Activated T-helper 9 cell treated with anti-CD3 and anti-CD28 coated beads, Interleukin-2, amount 50 U/mL, for 16 hours (primary cell): ENCODE measurements around the gene RESP18.
"Not testable (repeated sequence)": the region's sequence is repeated elsewhere in the genome, so short reads cannot be mapped to it uniquely, and the experiment has no call there.

Experiments
- DNase-seq: peaks from one replicate; pipeline ENCODE4 v3.0.0-alpha.2; 2020; ENCODE audit warnings: low read depth

The RESP18 gene

DNA sequence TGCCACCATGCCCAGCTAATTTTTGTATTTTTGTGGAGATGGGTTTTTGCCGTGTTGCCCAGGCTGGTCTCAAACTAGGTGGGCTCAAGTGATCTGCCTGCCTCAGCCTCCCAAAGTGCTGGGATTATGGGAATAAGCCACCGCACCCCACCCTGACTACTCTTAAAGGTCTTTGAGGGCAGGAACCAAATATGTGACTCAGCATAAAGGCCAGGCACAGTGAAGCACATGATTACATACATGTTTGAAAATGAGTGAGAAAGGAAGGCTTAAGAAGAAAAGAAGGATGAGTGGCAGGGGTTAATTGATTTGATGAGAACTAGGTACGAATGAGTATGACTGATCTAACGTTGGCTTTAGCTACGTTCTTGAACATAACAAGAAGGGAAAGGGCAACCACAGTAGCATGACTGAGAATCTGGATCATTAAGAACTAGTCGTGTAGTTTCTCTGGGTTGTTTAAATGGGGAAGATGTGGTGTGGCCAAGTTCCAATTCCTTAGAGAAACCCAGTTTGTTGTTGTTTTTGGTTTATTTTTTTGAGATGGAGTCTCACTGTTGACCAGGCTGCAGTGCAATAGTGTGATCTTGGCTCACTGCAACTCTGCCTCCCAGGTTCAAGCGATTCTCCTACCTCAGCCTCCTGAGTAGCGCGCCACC lies 6.8 kb downstream of the RESP18 start:
- DNase-seq = no peak

DNA sequence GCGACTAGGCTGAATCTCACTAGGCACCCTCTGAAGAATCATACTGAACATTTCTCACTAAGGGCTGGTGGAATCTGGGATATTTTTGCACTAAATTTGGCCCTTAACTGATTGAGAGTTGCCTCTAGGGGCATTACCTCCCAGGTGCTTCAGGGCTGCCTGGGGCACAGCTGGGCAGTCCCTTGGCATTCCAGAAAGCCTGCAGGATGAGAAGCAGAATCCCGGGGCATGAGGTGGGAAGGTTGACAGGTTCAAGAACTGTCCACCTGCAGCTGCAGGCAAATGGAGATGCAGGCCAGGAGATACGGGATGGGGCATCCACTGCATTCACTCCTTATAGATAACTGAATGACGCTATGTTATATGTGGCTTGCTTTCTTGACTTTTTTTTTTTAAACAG lies 7.4 kb downstream of the RESP18 start:
- no peak for DNase-seq

DNA sequence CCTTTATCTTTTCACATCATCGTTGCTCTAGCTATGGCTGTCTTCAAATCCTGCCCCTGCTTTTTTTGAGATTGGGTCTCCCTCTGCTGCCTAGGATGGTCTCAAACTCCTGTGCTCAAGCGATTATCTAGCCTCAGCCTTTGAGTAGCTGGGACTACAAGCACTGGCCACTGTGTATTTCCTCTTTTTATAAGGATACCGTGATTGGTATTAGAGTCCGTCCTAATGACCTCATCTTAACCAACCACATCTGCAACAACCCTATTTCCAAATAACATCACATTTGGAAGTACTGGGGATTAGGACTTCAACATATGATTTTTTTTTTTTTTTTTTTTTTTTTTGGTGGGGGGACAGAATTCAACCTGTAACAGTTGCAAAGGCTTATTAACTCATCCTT lies 9.1 kb downstream of the RESP18 start:
- no peak for DNase-seq

DNA sequence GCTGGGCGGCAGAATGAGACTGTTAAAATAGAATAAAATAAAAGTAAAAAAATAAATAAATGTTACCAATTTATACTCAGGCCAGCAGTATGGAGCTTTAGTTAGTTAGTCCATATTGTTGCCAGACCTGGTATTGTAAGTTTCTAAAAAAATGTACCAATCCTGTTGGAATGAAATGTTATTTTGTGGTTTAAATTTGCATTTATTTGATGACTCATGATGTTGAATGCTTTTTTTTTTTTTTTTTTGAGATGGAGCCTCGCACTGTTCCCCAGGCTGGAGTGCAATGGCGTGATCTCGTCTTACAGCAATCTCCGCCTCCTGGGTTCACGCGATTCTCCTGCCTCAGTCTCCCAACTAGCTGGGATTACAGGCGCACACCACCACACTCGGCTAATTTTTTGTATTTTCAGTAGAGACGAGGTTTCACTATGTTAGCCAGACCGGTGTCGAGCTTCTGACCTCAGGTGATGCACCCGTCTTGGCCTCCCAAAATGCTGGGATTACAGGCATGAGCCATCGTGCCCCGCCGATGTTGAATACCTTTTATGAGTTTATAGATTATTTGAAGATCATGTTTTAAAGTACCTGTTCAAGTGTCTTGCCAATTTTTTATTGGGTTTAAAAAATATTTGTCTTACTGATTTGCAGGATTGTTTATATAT lies 17.6 kb downstream of the RESP18 start:
- DNase-seq = no peak

DNA sequence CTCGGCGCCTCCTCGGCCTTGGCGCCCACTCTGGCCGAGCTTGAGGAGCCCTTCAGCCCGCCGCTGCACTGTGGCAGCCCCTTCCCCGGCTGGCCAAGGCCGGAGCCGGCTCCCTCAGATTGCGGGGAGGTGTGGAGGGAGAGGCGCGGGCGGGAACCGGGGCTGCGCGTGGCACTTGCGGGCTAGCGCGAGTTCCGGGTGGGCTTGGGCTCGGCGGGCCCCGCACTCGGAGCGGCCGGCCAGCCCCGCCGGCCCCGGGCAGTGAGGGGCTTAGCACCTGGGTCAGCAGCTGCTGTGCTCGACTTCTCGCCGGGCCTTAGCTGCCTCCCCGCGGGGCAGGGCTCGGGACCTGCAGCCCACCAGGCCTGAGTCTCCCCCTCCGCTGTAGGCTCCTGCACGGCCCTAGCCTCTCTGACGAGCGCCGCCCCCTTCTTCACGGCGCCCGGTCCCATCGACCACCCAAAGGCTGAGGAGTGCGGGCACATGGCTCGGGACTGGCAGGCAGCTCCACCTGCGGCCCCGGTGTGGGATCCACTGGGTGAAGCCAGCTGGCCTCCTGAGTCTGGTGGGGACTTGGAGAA lies 19.8 kb downstream of the RESP18 start:
- not testable (repeated sequence) for DNase-seq

DNA sequence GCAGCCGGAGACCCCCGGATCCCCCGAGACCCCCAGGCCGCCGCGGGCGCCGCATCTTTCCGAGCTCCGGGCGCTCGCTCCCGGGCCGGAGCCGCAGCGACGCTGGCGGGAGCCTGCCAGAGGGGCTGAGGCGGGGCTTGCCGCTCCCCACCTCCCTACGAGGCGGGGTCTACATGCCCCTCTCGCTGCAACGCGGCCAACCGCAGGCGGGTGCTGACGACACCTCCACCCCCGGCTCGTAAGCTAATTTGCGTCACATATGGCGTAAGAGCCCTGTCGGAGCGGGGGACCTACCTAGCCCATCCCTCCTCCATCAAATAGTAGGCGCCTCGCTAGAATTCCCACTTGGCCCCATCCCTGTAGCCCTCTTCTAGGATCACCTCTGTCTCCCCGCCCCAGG lies 23.3 kb downstream of the RESP18 start, which contains the start of gene PTPRN:
PTPRN (minus strand) TSS at position 124 of the 400 bp plus-strand sequence; CDS start at position 55, 69 bp downstream.
- no peak for DNase-seq

DNA sequence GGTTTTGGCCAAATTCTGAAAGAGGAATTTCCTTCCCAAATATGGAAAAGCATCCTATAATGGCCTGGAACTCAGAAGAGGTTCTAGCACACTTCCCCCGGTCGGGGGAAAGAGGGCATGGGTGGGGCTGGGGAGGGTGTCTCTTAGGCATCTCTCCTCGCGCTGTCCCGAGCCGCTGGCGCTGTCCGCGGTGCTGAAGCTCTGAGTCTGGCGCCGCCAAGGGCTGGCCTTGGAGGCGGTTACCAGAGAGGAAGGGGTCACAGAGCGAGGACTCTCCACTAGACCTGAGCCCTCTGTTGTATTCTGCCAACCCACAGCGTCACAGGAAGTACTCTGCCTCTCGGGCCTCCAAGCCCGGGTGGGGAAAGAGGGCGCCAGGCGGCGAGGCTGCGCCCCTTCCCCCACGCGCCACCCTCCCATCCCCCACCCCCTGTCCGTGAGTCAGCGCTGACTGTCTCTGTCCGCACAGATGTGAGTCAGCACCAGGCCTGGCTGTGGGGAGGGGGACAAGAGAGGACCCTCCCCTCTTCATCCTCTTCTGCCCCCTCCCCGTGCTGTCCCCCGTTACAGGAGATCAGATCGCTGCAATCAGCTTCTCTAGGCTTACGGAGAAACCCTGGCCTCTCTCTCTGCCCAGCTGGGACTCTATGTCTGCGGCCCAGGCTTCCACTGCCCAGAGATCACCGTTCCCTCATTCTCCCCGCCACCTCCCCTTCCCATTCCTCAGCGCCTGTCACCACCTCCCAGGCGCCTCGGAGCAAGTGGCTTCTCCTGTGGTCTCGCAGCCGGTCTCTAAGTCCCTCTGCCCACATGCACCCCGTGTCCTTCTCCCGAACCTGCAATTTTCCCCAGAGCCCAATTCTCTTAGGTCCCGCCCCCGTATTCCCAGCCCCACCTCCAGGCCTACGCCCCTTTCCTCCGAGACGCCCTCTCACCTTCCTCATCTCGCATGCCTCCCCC lies 24.1 kb downstream of the RESP18 start:
- DNase-seq = peak; percentile 48

DNA sequence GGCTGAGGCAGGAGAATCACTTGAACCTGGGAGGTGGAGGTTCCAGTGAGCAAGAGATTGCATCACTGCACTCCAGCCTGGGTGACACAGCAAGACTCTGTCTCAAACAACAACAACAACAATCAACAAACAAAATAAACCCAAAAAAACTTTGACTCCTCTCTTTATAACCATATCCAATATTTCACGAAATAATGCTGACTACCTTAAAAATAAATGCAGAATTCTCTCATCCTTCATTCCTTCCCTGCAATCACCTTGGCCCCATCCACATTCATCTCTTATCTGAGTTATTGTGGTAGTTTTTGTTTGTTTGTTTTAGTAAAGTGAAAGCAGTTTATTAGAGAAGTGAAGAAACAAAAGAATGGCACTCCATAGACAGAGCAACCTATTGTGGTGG lies 26.5 kb downstream of the RESP18 start:
- no peak for DNase-seq

DNA sequence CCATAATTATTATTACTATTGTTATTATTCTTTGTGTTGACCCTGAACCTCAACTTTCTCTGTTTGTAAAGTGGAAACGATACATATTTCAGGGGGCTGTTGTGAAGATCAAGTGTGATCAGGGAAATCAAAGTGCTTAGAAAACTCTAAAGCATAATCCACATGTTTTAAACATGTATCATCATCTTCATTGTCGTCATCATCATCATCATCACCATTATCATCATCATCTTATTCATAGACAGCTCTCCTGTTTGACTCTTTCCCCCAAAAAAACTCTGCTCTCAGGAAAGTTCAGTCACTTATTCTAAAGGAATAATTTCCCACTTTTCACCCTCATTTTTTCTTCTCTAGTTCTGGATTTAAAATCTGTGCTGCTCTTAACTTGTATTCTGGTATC lies 28.3 kb downstream of the RESP18 start:
- DNase-seq = no peak

DNA sequence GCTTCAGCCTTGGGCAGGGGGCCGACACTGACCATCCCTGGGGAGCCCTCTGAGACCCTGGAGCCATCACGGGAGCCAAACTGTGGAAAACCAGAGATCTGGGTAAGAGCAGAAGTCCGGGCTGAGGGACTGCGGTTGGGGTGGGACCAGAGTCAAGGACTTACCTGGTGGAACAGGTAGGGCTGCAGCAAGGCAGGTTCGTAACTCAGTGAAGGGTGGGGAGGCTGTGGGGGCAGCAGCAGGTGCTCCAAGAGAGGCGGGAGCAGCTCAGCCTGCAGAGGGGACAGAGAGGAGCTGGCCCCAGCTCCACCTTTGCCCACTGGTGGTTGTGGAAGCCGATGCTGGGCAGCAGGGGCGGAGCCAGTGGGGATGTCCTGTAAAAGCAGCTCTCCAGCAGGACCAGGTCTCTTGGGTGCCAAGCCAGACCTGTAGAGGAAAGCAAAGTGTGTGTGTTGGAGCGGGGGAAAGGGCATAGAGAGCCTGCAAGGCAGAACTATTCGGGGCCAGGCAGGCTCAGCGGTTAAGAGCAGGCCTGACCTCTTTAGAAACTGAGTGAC lies 30.1 kb downstream of the RESP18 start:
- DNase-seq = no peak

DNA sequence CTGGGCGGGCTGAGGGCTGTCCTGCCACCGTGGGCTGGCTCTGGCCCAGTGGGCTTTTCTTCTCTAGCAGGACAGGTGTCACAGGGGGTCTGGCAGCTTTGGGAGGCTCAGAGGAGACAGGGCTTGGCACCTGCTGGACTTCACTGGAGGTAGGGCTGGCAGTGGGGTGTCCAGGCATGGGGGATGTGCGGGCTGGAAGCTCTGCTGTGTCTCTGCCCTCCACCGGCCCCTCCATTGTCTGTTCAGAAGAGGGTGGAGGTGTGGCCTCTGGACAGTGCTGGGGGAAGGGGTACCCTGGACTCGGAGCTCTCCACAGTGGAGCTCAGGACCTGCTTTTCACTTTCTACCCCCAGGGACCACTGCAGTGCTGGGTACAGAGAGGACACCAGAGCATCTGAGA lies 32.5 kb downstream of the RESP18 start:
- no peak for DNase-seq

DNA sequence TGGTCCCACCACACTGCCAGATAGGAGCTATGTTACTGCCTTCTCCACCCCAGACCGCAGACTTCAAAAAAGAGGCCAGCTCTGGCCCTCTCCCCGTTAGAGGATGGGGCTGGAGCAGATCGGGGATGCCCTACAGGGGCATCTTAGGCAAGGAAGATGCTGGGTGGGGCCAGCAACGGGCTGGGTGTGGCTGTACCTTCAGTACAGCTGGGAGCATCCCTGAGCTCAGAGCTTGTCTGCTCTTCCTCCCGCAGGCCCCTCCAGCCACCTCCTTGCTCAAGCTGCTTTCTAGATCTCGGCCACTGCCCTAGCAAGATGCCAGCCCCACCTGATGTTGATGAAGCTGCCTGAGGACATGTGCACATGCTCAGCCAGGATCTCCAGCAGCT lies 33.2 kb downstream of the RESP18 start:
- no peak for DNase-seq

DNA sequence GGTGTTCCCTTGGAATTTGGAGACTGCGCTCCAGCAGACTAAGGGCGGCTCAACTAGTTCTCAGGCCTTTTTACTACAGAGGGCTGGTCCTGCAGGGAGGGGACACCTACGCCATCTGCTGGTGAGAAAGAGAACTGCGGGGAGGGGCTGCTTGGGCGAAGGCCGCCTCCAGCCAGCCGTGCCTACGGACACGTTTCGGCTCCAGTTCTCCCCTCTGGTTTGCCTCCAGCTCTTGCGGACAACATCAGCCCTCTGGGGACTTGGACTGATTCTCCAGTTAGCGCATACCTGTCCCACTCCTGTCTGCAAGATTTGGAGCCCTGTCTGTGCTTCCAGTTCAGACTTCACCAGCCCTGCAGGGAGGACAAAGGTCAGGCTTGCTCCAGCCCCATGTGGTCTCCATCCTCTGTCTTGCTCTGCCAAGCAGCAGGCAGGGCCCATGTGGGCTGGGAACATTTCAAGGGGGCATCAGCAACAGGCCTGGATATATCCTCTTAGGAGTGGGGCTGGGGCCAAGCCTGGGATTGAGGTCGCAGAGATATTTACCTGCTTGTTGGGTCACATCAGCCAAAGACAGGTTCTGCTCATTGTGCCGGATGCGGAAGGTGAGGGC lies 33.7 kb downstream of the RESP18 start:
- DNase-seq = peak; percentile 77

DNA sequence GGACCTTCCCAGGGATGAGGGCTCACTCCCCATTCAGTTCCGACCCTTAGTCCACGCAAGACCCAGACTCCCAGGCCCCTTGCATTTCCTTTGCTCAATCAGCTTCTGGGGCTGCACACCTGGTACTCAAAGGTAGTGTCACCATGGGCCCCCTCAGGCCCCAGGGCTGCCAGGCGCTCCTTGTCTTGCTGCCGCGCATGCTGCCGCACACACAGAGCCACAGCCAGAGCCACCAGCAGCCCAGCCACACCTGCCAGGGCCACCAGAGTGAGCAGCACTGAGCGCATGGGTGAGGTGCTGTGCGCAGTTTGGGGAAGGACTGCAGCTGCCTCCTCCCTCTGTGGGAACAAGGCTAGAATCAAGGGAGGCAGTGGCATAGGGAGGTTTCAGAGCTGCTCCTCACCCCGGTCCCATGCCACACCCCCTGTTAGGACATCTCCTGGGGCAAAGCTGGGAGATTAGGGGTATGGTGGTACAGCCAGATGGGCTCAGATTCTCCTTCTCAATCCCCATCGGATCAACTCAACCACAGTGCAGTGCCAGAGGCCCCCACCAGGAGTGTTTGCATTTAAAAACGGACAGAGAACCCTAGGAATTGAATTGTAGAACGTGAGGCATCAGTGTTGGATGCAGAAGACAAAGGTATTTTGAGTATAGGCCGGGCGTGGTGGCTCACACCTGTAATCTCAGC lies 34.6 kb downstream of the RESP18 start:
- no peak for DNase-seq

DNA sequence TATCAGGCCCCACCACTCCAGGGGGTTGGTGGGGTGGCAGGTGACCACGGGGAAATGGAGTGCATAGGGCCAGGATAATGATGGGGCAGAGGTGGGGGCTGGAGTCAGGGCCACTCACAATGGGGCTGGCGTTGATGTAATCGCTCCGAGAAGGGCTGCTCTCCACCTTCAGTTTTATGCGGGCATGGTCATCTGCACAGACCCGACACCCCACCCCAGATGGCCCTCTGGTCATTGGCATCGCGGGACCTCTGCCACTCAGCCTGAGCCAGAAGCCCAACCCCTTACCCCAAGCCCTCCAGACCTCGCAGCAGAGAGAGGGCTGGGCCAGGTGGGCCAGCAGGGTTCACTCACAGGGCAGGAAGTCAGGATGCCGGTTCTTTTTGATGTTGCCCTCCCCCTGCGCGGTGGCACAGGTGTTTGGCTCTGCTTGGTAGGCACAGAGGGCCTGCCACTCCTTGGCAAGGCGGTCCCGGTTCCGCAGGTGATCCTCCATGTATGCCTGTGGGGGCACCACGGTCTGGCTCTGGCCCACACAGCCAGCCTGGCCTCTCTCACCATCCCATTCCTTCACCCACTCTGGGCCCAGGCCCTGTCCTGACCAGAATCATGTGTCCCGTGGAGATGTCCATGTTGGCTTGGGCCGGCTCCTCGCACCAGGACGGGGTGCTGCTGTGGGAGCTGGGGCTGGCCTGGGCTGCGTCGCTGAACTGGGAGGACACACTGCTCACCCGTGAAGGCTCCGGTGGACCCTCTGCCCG lies 35.7 kb downstream of the RESP18 start:
- DNase-seq = no peak

DNA sequence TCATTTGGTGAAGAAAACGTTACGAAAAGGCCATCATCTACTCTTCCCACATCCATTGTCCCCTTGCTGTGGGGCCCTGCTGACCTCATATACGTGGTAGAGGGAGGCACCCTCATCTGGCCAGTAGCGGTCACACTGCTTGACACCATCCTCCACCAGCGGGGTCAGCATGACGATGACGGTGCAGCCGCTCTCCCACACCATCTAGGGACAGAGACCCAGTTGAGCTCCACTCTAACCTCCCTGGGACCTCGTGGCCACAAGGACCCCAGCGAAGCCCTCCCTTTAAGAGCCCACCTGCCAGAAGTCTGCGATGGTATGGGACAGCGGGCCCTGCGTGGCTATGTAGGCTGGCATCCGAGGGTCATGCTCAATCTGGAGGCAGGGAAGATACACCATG lies 36.4 kb downstream of the RESP18 start:
- DNase-seq = no peak

DNA sequence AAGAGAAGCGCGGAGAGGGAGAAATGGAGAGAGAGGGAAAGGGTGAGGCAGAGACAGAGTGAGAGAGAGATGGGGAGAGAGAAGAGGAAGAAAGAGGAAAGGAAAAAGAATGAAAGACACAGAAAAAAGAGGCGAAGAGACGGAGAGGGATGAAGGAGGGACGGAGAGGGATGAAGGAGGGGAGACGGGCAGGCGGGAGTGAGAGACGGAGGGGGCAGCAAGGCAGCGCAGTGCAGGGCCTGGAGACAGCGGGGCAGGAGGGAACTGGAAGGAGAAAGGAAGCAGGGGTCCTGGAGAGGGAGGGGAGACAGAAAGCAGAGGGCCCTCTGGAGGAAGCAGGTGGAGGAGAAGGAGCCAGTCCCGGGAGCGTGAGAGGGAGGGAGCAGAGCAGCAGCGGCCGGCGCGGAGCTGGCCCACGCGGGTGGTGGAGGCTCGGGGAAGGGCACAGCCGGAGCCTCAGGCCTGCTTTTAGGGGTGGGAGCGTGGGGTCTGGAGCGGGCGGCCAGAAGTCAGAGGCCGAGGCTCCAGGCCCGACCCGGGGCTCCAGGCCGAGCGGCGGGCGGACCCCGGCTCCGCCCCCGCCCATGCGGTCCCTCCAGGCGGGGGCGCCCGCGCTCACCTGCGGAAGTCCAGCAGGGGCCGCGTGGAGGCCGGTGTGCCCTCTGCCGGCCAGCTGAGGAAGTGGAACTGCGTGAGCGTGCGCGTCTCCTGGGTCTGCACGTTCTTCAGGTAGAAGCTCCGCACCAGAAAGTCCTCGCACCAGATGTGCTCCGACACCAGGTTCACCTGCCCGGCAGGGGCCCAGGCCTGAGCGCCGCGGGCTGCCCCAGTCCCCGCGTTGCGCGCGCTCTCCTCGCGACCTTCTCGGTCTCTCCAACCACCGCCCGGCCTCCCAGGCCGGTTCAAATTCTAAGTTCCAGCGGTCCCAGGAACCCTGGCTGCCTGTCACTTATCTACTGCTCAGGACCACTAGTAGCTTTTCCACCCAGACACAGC lies 37.9 kb downstream of the RESP18 start:
- peak; percentile 84 for DNase-seq

DNA sequence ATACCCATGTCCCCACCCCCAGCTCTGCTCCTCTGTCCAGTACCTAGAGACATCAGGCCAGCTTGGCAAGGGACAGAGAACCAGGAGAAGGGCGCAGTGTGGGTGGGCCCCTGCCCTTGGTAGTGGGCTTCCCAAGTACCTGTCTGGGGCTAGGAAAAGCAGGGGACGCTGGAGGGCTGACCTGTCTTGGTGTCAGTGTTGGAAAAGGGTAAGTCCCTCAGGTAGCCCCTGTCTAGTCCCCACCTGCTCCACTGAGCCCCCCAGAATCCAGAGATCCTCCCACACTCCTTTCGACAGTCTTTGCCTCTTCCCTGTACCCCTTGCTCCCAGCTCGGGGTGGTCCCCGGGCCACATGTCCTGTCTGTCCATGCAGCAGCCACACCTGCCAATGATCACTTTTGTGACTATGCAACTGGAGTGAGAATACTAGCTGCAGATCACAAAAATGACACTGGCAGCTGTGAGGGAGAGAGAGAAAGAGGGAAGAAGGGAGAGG lies 38.8 kb downstream of the RESP18 start:
- no peak for DNase-seq

DNA sequence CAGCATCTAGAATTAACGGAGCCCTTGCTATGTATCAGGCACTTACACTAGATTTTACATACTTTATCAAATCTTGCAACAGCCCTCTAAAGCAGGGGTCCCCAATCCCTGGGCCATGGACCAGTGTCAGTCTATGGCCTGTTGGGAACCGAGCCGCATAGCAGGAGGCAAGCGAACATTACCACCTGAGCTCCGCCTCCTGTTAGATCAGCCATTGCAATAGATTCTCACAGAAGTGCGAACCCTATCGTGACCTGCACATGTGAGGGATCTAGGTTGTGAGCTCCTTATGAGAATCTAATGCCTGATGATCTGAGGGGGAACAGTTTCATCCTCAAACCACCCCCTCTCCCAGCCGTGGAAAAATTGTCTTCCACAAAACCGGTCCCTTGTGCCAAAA lies 39.9 kb downstream of the RESP18 start:
- DNase-seq = no peak
